ENCODE data around the gene EEF1E1.

Gene EEF1E1

DNA sequence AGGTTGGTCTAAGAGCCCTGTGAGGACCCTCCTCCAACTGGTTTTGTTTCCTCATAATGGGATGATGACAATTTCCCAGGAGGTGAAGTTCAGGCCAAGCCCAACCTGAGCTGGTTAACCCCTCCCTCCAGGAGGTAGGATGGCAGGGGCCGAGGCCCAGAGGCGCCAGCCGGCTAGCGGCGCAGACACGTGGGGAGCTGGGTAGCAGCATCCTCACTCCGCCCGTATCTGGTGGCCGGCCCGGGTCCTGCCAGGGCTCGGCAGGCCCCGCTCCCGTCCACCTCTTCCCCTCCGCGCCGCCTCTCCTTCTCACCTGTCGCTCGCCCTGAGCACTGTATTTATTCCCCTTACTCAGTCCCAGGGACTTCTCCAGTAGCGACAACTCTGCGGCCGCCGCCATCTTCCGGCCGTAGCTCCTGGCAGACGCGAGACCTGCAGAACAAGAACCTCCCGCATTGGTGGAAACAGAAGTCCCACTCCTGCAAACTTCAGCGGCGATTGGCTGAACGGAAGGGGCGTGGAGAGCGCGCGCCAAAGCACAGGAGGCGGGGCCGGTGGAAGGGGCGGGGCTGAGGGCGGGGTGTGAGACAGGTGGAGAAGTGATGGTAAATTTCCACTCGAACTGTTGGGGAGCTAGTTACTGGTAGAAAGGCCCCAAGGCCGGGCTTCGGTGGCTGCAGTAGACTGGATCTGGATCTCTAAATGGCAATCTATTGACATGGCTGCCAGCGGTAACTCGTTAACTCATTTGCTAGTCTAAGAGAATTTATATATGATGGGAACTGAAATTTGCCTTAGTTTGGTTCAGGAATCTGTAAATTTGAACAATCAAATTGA is at the start of gene EEF1E1:
Gene EEF1E1 (minus strand): TSS at position 427 of the 837 bp plus-strand sequence. CDS start 27 bp downstream, at position 400.
- DNase-seq, result peak; percentile 77

DNA sequence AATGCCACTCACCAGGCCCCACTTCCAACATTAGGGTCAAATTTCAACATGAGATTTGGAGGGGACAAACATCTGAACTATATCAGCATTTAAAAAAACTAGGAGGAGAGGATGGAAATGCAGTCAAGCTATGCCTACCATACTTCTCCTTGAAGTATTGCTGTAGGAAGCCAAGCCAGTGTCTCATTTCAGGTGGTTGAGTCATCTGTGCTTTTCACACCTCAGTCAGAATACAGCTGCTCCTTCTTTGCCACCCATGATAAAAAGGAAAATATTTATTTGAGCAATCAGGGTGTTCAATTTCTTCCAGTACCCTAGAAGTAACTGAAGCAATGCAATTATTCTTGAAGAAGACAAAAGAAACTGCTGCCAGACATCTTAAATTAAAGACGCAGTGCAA is 47.0 kb upstream of the EEF1E1 start:
- no peak for DNase-seq

DNA sequence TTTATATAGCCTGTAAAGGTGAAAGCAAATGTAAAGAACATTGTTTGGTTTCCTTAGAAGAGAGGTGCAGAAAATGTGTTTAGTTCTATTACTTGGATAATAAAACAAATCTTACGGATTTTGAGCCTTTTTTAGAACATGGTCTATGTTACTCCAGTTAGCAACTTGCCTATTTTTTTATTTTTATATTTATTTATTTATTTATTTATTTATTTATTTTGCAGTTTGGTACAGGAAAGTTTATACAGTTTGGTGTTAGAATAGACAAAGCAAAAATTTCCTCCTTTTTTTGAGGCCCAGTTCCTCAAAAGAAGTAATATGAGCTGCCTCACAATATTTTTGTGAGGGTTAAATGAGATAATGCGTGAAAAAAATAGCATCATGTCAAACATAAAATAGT is 41.6 kb upstream of the EEF1E1 start:
- no peak for DNase-seq

DNA sequence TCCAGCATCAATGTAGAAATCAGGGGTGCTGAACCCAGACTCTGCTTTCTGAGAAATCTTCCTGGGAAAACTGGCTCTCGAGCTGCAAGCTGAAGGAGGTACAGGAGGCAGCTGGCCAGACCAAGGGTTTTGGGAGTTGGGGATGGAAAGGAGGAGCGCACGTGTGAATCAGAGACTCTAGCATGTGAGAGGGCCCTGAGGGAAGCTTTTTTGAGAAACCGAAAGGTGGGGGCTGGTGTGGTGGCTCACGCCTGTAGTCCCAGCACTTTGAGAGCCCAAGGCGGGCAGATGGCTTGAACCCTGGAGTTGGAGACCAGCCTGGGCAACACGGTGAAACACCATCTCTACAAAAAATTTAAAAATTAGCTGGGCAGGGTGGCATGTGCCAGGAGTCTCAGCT is 37.1 kb upstream of the EEF1E1 start:
- DNase-seq, result no peak

DNA sequence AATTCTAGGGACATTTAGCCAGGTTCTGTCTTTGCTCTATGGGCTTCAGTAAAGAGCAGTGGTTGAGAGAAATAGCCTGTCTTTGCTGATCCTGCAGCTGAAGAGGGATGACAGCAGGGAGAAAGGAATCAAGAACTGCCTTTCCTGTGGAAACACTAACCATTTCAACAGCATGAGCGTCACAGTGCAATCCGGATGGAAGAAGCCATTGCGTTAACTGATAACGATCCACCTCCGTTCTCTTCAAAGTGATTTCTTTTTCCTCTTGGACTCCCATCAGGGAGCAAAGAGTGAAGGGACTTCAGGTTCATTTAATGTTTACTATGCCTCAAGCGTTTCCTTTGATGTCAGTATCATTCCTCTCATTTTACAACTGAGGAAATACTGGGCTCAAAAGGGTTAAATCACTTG is 35.2 kb upstream of the EEF1E1 start:
- no peak for DNase-seq

DNA sequence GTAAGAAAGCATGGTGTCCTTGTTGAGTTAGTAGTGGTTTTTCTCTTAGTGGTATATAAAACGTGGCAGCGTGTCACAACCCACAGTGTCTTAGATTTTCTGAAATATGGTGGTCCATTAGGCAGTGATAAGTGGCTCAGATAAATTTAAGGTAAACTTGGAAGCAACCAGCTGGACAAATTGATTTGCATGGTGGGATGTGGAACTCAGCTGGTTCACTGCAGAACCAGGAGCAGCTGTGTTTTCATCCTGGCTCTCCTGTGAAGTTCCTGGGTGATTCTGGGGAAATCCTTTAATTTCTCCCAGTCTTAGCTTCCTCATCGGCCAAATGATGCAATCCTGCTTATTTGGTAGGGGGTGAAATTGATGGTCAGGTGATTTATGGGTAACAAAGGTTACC is 32.9 kb upstream of the EEF1E1 start:
- no peak for DNase-seq

DNA sequence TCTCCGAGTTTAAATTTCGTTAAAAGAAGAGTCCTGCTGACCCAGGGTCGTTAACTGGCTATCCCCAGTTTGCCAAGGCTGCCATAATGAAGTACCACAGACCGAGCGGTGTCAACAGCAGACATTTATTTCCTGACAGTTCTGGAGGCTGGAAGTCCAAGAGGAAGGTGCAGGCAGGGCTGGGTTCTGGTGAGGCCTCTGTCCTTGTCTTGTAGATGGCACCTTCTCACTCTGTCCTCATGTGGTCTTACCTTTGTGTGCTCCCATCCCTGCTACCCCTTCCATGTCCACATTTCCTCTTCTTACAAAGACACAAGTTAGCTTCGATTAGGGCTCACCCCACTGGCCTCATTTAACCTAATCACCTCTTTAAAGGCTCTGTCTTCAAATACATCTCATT is 29.8 kb upstream of the EEF1E1 start:
- DNase-seq, result no peak

DNA sequence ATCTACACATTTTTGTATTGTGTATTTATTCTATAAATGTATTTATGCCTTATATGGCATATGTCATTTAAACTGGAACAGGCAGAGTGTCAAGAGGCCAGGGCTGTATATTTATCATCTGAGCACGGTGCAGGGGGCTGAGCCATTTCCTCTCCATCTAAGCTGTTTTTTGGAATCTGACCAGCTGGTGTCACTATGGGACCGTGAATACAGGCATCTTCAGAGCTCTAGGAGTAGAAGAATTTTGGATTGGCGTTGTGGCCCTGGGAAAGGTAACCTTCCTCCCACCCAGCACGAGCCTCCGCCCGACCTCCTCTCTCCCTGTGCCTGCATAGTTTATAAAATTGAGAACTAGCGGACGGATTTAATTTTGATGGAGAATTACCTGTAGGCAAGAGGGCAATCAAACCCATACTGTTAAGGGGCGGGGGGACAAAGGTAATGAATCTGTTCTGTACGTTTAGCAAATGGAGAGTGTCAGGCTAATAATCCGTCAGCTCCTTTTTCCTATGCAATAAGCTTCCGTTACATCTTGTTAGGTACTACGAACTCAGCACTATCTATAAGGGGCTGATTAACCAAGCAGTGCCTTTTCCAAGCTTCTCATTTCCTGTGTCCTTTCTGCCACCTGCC is 29.0 kb upstream of the EEF1E1 start:
- DNase-seq, result peak; percentile 26

DNA sequence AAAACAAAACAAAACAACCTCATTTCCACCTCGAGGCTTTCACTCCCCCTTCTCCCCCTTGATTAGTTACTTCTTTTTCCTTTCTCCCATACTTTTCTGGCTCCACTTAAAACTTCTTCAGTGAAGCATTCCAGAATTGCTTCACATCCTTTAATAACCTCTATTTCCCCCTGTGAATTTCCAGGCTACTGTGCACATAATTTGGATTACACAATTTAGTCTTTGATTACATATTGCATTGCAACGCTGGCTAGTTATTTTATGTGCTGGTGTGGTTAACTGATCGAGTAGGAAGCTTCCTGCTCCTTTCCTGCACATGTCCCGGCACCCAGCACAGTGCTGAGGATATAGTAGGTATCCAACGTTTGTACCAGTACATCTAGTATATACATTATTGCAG is 28.1 kb upstream of the EEF1E1 start:
- DNase-seq, result no peak

DNA sequence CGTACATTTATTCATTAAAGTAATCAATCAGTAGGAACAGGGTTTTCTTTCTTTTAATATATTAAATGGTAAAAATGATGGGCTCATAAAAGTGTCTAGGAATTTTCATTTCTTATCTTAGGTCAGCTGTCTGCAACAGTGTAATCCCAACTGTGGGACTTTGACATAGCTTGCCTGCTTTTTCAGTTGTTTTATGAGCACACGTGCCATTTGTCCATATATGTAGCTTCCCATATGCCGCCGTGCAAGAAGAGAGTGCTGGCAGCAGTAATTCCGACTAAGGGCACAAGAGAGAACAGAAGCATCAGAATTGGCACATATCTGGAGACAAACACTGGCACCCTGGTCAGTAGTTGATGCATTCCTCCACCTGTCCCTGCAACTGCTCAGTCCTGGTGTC is 20.9 kb upstream of the EEF1E1 start:
- DNase-seq, result no peak

DNA sequence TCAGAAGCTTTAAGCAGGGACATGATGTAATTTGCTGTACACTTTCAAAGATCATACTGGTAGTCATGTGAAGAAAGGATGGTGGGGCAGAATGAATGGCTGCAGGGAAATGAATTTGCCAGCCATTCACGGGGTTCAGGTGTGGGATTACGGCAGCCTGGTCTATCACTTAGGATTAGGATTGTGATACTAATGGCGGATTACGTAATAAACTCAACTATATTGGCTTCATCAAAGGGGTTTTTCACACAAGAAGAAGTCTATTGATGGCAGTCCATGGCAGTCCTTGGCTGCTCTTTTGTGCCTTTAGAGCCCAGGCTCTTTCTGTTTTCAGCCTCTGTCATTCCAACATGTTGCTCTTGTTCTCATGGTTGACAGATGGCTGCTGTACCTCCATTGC is 12.6 kb upstream of the EEF1E1 start:
- no peak for DNase-seq

DNA sequence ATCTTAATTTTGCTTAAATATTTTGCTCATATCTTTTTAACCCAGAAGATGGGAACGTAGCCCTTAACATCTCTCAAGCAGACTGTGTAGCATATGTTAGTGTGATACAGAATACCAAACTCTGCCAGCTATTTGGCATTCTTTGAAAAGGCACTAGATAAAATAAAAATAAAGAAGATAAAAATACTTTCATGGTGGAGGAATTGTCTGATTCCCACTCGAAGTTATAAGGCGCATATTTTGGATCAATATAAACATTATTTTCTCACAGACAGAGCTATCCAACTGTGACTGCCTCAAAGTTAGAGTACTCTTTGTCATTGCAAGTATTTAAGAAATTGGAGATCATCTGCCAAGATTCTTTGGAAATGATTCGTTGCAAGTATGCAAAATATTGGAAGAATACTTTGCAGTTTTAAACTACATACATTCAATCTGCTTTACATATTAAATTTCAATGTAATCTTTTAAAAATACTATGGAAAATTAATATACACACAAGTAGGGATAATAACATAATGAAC is 10.8 kb upstream of the EEF1E1 start:
- DNase-seq, result no peak

DNA sequence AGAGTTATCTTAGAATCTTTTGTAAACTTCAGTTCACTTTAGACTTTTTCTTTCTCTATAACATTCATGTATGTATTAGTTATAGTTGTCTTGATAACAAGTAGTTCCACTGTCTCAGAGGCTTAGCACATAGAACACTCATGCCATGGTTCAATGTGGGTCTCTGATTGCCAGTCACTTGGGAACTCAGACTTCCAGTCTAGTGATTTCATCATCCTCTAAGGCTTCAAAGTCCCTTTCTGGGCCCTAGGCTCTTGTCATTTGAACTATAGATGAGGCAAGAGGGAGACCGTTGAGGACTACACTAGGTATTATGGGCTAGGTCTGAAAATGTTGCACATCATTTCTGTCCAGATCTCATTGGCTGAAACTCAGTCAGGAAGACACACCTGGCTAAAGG is 8.4 kb upstream of the EEF1E1 start:
- DNase-seq, result no peak

DNA sequence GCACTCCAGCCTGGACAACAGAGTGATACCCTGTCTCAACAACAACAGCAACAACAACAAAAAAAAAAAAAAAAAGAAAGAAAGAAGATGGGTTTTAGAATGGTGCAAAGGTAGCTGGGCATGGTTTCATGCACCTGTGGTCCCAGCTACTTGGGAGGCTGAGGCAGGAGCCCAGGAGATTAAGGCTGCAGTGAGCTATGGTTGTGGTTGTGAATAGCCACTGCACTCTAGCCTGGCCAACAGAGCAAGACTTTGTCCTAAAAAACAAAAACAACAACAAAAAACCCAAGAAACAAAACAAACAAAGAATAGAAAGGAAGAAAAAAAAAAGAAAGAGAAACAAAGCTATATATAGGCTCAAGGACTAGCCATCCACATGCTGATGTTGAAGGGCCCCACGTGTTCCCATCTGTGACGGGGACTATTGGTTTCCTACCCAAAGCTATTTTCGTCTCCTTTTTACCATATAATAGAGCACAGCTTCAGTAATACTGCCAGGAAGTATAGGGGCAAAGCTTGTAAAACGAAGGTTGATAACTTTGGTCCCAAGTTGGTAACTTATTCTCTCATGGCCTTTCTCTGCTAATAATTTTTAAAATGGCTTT is 7.9 kb upstream of the EEF1E1 start:
- no peak for DNase-seq

DNA sequence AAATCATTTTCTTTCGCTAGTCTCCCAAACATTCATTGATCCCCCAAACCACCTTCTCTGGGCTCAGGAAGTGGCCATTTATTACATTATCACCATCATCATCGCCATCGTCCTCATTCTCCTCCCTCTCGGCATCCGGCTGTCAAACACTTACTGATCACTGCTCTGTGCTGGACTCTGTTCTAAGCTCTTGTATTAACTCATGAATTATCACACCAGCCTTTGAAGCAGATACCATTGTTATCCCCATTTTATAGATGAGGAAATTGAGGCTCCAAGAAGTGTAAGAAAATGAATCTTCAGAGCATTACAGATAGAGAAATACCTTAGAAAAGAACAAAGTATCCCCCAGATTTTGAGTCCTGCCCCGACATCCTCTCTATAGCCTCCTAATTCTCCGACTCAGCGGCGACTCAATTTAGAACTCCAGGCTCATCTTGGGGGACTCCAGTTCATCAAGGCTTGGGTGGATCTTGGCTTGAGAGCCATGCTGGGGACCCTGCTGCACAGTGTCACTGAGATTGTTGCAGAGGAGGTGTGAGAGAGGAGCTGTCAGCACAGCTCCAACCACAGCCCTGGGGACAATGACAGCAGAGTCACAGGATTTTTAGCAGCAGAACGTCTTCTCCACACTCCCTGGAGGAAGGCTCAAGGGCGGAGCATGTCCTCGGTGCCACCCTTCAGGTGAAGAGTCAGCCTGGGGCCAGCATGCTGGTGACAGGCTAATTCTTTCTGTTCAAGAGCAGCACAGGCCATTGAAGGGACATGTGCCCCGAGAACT is 6.6 kb upstream of the EEF1E1 start:
- no peak for DNase-seq

DNA sequence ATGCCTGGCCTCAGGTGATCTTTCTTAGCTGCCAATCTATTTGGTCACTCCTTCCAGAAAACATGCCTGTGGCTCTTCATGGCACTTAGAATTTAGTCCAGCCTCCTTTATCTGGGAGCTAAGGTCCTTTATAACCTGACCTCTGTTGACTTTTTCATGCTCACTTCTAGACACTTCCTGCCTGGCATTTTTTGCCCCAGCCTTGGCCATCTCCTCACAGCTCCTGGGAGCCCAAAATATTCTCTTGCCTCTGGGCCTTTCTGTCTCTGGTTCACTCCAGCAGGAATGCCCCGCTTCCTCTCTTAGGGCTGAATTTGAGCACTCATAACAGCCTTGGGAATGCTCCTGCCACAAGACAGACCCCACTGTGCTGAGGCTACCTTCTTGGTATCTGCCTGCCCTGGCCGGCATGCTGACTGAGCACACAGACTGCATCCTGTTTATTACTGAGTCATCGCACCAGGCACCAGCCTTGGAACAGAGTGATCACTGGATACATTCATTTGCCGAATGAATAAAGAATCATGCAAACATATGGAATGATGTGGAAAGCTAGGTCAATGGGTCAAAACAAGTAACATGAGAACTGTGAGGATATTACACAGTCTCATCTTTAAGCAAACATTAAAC is 5.8 kb upstream of the EEF1E1 start:
- peak; percentile 19 for DNase-seq

DNA sequence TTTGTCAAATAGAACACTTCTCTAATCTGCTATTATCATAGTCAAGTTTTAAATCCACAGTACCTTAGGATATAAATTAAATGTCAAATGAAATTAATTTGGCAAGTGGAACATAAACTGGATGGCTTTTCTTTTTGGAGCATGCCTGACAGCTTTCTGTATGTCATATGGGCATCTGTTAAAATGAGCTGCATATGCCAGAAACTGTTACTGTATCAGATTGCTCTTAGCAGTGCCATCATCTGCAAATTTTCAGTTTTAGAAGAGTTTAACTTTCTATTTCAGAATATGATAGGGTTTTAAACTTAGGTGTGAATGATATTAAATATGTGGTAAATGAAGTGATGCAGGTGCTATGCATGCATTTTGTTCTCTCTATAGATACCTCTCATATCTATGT is 3.4 kb upstream of the EEF1E1 start:
- DNase-seq, result no peak

DNA sequence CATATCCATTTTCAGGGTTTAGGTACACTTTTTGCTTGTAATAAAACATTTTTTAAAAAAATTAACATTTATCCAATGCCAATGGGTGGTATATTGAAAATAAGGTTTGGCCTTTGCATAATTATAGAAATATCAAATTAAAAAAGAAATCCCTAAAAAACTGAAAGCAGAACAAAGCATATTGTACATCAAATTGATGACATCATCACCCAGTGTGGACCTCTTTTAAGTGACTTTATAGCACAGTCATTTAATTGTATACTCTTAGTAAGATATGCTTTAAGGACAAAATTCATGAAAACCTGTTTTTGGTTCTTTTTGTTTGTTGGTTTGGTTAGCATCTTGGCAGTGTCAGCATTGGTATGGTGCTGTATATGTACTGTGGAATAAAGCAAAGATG is 1.4 kb upstream of the EEF1E1 start:
- no peak for DNase-seq

DNA sequence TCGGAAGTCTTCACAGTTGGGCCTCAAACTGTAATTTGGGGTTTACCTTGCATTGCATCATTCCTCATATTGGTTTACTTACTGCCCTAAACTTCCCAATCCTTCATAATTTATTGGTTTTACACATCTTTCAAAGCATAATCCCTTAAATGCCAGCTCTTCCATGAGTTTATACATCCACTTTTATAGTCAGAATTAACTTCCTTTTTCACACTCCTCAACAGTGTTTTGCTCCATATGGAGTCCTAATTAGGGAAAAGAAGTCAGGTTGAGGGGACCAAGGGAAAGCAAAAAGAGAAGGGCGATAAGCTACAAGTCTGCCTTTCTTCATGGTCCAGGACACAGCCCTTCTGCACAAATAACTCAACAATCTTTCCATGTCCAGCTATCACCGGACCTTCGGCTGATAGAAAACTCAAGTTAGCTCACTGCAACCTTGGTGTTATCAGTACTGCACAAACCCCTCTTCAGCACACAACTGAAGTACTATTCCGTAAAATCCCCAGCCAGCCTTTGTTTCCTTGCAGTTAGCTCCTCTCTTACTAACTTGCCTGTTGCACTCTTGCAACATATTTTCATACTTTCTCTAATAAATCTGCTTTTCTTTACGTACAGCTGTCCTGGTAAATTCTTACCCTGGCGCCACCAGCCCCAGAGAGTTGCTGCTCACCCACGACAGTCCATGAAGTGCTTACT is 2.0 kb downstream of the EEF1E1 start:
- DNase-seq, result no peak

DNA sequence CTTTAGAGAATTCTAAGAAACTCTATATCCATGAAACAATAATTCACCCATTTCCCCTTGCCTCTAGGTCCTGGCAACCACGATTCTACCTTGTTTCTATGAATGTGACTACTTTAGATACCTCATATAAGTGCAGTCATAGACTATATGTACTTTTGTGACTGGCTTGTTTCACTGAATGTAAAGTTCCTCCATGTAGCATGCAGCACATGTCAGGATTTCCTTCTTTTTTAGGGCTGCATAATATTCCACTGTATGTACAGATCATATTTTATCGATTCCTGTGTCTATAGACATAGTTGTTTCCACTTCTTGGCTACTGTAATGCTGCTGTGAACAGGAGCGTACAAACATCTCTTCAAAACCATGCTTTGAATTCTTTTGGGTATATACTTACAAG is 11.7 kb downstream of the EEF1E1 start:
- no peak for DNase-seq

DNA sequence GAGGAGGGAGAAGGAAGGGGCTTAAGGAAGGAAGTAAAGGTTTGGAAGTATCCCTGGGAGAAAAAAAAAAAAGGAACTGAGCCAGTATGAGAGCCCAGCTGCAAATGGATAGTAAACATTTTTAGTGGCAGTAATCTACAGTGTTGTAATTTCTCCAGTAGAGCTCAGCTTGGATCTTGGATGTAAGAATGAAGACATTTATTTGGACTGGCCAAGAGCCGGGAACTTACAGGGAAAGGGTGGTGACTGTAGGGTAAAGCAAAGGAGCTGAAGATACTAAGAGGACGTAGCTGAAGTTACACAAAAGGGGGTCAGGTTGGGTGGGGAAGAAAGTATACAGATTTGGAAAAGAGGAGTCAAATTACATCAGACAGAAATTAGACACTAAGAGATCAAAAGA is 13.5 kb downstream of the EEF1E1 start:
- no peak for DNase-seq

Measured in T1000 (cell line).